RPMI7951 (cell line): ENCODE data around the gene SPINK5. TPM values are rescaled to one million over a fixed set of nuclear protein-coding genes. Genes with fewer than 3 reads are reported as not detected.
"Not testable (repeated sequence)": the region's sequence is repeated elsewhere in the genome, so short reads cannot be mapped to it uniquely, and the experiment has no call there.

Source experiments
- DNase-seq: peaks from one replicate; pipeline ENCODE4 v3.0.0-alpha.2; 2012; ENCODE audit warnings: low read depth
- total RNA-seq: library from RNA; depleted of rRNA; stranded (reverse); fragments of >200 nt; shearing (Covaris generic); gene quantifications from 2 replicates; pipeline ENCODE4 v1.2.3, GENCODE V29; 2014; rRNA removed

The SPINK5 gene, protein sequence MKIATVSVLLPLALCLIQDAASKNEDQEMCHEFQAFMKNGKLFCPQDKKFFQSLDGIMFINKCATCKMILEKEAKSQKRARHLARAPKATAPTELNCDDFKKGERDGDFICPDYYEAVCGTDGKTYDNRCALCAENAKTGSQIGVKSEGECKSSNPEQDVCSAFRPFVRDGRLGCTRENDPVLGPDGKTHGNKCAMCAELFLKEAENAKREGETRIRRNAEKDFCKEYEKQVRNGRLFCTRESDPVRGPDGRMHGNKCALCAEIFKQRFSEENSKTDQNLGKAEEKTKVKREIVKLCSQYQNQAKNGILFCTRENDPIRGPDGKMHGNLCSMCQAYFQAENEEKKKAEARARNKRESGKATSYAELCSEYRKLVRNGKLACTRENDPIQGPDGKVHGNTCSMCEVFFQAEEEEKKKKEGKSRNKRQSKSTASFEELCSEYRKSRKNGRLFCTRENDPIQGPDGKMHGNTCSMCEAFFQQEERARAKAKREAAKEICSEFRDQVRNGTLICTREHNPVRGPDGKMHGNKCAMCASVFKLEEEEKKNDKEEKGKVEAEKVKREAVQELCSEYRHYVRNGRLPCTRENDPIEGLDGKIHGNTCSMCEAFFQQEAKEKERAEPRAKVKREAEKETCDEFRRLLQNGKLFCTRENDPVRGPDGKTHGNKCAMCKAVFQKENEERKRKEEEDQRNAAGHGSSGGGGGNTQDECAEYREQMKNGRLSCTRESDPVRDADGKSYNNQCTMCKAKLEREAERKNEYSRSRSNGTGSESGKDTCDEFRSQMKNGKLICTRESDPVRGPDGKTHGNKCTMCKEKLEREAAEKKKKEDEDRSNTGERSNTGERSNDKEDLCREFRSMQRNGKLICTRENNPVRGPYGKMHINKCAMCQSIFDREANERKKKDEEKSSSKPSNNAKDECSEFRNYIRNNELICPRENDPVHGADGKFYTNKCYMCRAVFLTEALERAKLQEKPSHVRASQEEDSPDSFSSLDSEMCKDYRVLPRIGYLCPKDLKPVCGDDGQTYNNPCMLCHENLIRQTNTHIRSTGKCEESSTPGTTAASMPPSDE
- total RNA-seq, result not detected in 2 replicates

DNA sequence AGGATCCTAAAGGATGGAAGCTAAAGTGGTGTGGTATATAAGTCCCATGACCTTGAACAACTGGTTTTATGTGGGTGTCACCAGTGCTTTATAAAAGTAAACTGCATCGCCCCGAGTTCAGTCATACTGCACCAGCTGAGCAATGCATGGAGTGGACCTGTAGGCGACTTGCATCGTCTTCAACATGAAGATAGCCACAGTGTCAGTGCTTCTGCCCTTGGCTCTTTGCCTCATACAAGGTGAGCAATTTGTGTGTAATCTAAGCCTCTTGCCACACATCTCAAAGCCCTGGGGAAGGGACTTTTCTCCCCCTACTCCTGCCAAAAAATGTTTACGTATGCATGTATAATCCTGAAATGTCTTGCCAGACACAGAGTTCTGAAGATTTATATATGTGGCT, at the start of gene SPINK5:
Gene SPINK5, plus strand, starts transcription at position 120 of the 400 bp plus-strand sequence. Its CDS starts 65 bp downstream, at position 185.
- DNase-seq, result no peak

DNA sequence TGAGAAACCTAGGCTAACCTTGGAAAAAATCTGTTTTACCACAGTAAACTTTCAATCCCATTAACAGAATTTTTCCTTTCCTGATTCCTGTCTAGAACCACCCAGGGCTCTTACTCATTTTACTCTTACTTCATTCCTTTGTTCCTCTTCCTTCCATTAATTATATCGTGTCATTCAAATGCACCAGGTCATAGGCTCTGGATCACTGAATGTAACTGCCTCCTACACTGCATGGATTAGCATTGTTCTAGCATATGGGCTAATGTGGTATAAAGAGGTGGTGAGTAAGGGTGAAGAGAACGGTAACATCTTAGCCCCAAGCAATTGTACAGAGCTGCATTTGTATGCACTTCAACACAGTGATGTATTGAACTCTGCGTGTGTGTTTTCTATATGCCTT, 49.5 kb upstream of the SPINK5 start:
- DNase-seq, result peak; percentile 73

DNA sequence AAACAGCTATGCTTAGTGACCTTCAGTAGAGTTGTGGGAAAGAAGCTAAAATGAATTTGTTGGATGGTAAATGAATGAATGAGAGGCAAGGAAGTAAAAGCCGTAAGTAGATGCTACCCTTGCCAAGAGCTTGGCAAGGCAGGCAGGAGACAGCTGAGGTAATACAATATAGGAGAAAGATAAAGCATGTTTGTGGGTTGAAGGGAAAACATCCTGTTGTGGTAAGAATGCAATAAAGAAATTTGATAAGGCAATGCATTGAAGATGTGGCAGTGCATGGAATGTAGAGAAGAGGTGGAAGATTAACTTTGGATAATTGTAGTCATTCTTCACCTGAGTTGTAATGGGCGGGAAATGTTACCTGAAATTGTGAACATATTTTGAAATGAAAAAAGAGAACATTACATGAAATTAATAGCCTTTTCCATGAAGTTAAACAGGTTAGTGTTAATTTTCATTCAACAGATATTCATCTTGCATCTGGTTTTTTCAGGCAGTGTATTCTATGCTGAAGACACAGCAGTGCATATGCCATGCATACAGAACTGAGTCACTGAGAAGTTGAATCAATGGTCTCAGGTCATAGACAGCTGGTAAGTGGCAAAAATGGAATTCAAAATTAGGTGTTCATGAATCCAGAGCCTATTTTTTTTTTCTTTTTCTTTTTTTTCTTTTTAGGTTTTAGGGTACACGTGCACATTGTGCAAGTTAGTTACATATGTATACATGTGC, 43.4 kb upstream of the SPINK5 start:
- no peak for DNase-seq

DNA sequence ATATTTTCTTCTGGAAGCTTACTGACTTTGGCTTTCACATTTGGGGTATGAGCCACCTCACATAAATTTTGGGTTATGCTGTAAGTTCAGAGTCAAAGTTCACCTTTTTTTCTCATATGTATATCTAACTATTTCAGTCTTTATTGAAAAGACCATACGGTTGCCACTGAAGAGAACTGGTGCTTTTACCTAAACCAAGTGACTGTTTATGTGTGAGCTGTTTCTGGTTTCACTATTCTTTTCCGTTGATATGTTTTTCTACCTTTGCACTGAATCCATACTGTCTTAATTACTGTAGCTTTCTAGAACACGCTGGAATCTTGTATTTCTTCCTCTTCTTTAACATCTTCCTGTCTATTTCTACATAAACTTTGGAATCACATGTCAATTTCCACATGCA, 36.3 kb upstream of the SPINK5 start:
- no peak for DNase-seq

DNA sequence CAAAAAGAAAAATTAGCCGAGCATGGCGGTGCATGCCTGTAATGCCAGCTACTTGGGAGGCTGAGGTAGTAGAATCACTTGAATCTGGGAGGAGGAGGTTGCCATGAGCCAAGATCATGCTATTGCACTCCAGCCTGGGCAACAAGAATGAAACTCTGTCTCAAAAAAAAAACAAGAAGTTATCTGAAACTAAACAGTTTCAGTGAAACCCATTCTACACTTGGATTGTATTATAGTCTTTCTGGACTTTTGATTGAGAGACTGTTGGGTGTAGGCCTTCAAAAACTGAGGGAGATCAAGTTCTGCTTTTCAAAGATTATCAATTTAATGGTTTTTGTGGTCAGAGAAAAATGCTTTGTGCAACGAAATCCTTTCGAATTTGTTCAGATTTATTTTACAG, 34.6 kb upstream of the SPINK5 start:
- DNase-seq, result no peak

DNA sequence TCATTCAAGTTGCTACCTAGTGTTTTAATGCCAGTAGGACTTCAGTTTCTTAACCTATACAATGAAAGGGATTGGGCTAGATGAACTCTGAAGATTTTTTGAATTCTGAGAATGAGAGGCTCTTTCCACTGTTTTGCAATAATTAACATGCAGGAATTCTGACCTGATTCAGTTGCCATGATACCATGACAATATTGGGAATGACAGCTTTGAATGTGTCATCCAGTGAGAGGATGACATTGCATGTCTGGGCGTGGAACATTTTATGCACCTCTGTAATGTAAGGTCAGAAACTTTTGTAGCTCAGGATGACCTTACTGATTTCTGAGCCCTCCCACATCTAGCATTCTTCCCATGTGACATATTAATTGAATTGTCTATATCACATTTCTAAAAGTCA, 30.6 kb upstream of the SPINK5 start:
- DNase-seq, result peak; percentile 34

DNA sequence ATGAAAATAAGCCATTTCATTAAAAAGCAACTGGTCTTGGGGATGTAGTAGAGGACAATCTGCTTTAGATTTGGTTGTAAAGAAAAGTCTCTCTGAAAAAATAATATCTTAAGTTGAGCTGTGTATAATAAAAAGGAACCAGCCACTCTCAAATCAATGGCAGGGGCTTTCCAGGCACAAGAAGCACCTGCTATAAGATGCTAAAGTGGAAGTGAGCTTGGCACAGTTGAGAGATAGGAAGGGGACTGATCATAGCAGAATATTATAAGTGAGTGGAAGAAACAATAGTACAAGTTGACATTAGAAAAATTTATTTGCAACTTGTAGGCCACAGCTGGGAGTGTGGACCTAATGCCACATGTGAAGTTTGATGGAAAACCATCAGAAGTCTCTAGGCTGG, 28.1 kb upstream of the SPINK5 start:
- DNase-seq, result no peak

DNA sequence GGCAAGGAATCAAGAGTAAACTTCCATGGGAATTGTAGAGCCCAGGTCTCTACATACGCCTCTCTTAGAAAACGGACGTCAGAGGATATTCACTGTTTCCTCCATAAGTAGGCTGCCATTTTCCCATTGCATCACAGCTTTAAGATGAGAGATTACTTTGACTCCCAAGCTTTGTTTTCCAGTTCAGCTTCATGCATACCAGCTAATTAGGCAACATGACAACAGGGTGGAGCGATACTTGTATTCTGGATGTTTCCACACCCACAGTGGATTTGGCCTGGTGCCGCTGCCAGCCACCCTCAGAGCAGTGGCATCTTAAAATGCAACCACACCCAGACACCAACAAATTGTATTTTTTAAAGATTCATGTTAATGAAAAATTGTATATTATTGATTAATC, 20.9 kb upstream of the SPINK5 start:
- DNase-seq, result peak; percentile 2

DNA sequence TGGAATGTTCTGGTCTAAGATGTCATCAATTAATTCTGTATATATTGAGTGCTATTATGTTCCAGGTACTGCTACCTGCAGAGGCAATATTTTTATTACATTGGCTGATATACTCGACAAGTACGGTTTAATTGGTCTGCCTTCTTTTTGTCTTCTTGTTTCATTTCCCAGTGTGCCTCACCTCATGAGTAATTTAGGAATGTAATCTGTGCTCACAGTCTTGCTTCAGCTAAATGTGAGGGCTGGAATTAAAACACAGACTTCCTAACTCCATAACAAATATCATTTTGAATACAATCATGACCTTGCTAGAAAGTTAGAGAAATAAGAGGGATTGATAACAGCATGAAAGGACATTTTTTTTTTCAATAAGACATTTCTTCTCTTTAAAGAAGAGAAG, 20.1 kb upstream of the SPINK5 start:
- no peak for DNase-seq

DNA sequence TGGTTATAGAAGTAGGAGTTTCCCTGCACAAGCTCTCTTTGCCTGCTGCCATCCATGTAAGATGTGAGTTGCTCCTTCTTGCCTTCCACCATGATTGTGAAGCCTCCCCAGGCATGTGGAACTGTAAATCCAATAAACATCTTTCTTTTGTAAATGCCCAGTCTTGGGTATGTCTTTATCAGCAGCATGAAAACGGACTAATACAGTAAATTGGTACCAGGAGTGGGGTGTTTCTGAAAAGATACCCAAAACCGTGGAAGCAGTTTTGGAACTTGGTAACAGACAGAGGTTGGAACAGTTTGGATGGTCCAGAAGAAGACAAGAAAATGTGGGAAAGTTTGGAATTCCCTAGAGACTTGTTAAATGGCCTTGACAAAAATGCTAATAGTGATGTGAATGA, 8.6 kb upstream of the SPINK5 start:
- DNase-seq, result not testable (repeated sequence)

DNA sequence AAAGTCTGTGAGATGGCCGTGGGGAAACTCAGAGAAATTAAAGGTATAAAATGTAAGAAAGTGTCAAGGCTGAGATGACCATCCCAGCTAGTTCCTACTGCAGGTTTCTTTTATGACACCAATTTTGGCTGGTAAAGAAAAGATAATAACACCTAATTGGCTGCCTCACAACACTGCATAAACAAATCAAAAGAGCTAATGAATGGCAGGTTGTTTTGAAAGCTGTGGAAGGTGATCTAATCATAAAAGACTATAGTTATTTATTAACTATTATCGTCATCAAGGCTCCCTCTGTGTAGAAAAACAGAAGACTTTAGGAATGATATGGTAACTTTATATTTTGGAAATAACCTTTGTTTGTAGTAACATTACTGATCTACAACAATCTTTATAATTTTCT, 3.5 kb upstream of the SPINK5 start:
- DNase-seq, result no peak

DNA sequence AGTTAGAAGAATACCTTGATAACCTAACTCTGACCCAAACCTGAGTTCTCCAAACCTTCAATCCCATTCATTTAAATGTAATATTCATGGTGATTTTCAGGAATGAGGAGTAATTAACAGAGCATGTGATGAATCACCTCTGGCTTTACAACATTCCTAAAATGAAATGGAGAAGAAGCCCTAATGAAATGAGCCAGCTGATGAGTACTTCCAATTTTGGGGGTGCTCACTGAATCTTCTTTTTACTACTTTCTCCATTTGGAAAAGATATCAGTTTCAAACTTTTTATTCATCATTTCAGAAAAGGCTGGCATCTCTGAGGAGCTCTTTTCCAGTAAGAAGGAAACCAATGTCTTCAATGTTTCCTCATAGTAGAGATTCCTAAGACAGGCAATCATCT, 2.9 kb upstream of the SPINK5 start:
- no peak for DNase-seq

DNA sequence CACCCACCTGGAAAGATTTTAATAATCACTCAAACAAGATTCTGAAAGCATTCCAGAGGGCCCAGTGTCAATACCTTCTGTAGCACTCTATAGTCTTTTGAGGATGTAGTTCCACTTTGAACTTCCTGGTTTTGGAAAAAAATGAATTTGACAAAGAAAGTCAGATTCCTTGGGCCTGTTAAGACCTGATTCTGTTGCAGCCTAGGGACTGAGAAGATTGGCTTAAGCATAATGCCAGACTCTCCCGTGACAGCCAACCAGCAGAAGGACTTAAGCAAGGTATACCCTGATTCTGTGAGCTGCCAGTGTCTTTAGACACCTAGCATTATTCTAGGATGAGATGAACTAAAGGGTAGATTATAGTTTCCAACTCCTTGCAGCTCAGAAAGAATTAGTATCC, 6.8 kb downstream of the SPINK5 start:
- no peak for DNase-seq

DNA sequence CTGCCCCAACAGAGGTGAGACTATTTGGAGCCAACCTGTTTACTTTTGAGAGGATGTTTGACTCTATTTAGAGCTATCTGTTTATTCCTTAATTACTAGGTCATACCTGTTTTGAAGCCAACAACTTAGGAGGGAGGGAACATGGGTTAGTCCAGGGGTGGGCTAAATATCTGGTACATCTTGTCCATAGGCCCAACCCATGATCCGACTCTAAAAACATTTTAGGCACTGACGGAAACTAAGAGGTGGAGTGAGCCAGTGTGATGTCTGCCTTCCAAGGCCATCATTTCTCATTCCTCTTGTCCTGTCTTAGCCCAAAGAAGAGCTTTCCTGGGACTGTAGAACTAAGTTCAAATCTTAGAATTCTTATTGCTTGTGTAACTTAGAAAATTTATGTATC, 8.4 kb downstream of the SPINK5 start:
- no peak for DNase-seq

DNA sequence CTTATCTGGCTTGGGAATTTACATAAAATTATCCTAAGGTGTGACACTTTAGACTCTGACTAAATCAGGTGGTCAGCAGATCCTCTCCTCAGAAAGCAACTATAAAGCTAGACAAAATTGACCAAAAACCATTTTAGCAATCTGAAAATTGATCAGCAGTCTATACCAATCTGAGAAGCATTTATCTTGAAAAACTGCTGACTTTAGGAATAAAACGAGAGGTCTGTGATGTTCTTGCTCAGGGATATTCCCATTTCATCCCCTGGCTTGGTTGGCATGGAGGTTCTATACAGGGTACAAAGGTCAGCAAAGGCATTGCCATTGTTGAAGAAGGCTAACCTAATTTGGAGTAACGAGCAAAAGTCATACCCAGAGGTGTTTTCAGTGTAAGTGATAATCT, 11.7 kb downstream of the SPINK5 start:
- no peak for DNase-seq

DNA sequence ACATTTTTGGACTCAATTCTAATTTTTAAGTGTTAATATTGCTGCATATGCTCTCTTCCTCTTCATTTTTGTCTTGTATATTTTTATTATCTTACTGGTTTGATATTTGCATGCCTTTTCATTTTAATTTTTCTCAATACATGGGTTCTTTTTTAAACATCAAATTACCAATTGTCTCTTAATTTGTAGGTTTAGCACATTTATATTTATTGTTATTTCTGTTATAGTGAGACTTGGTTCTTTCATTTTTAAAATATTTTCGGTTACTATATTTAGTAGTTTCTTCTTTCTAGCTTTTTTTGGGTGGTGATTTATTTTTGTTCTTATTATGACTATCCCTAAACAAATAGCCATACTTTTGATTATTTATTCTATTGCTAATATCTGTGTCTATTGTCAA, 19.4 kb downstream of the SPINK5 start:
- DNase-seq, result no peak

DNA sequence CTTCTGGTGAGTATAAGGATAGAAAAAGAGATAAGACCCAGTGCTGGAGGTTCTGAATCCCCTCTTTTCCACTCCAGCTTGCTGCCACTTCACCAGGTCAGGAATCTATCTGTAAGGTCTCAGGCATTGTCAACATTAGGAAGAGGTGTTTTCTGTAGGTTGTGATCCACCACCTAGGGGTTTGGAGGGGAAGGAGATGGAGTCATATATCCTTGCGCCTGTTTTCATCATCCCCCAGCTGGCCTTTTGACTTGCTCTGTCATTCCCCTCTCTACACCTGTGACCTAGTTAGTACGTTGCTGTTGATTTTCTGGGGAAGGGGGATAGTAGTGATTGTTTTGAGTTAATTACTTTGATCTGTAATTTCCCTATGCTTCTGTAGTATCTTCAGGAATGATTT, 20.5 kb downstream of the SPINK5 start:
- DNase-seq, result no peak

DNA sequence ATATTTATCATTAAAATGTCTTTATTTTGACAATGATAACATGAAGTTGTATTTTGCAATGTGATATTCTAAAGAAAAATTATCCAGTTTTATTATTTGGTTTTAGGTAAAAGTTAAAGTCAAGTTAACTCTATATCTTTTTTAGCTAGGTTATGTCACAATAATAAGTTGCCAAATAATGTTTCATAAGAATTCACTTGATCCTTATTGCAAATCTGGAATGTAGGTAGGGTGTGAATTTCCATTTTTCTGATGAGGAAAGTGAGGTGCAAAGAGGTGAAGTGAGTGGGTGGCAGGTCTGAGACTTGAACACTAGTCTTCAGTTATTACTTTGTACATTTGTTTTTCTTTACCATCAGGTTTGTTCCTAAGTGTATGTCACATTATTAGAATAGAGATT, 21.5 kb downstream of the SPINK5 start:
- DNase-seq, result no peak

DNA sequence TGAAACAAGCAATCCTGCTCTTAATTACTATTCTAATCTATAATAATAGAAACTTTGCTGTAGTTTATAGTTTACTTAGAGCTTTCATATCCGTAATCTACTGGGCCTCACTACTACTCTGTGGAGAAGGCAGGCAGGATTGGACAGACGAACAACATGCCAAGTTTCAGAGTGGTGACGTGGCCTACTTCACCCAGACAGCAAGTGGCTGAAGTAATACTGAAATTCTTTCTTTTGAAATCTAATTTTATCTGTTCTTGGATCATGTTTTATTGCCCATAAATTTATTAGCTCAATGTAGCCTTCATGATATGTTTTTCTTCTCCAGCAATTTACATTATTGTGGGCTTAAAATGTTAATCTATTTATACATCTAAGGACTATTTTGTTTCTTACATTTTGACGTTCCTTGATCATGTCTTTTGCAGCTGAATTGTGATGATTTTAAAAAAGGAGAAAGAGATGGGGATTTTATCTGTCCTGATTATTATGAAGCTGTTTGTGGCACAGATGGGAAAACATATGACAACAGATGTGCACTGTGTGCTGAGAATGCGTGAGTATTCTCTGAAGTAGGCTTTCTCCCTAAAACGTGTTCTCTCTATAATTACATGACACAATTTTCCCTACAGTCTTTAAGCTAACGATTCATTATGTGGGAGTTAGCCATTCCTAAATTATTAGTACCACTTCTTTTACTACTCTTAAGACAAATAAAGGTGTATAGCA, 22.4 kb downstream of the SPINK5 start:
- no peak for DNase-seq

DNA sequence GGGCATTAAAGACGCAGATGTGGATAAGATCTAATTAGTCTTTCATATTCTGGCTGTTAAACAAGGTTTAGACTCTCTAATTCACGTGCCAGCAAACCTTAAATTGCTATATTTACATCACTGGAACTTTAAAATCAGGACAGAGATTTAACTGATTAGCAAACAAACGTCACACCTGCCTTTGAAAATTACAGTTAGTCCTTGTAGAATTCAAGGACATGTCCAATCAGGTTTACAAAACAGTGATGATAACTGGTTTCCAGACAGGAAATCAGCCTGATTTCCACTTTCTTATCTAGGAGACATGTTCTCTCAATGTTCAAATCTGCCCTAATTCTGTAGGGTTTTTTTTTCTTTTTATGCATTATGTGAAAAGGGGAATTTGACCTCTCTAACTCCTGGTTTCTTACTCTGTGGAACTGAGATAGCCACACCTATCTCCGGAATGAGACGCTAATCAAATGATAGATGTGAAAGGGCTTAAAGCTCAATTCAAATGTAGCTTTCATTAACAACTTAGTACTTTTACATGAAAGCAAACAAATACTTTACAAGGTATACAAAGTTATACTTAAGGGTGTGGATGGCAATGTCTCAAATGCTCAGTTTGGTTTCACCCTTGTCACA, 26.5 kb downstream of the SPINK5 start:
- DNase-seq, result no peak

DNA sequence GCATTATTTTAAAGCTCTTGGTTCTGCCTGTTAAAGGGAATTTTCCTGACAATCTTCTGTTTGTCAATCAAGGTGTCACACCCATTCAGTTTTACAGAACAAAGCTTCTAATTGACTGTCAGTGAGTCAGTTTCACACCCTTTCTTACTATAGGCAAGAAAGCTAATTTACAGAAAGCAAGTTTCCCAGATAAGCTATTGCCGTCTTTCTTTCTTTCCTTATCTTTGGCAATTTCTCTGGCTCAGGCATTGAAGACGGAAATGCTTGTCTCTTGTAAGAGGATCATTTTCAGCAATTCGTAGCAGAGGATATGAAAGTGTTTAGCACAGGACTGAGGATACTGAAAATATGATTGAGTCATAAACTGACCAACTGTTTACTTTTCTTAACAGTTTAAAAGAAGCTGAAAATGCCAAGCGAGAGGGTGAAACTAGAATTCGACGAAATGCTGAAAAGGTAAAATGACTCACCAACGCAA, 27.0 kb downstream of the SPINK5 start:
- no peak for DNase-seq
